Esophagus muscularis mucosa (tissue), 4 donors: Measurements from ENCODE around the gene MRTFA.

ENCODE experiments used
- CTCF ChIP-seq, 3 experiments: fragments of 200-600 bp in 2 of 3; fragments of 450-650 bp in 1 of 3; sonication (generic) in 2 of 3; IDR thresholded peaks; one replicate each; pipeline ENCODE4 v1.5.1; 2017 to 2019; ENCODE audit warnings: antibody characterized with exemption in 3 of 3, mild to moderate bottlenecking in 2 of 3, moderate library complexity in 1 of 3
- EP300 ChIP-seq: sonication (generic); formaldehyde crosslinking; IDR thresholded peaks from one replicate; pipeline ENCODE4 v1.6.1; 2017; ENCODE audit warnings: antibody characterized with exemption
- POLR2AphosphoS5 ChIP-seq, 2 donors: sonication (generic); formaldehyde crosslinking; IDR thresholded peaks; one replicate each; pipeline ENCODE4 v1.6.1; 2017; ENCODE audit warnings: antibody characterized with exemption in 2 of 2

GRCh38 chr22:40434106-40434505, 202.4 kb downstream of the MRTFA start:
- no peak for TF ChIP-seq CTCF (IDR thresholded peaks at IDR 0.05)
- TF ChIP-seq POLR2AphosphoS5 (IDR thresholded peaks at IDR 0.05): no peak
- TF ChIP-seq EP300: no peak
